Measurements from ENCODE around the gene SCAMP2. TPM values are rescaled to one million over a fixed set of nuclear protein-coding genes. Genes with fewer than 3 reads are reported as not detected.

Gene SCAMP2
- polyA plus RNA-seq, 1 donor from 2014 or later = 4.5 TPM

DNA sequence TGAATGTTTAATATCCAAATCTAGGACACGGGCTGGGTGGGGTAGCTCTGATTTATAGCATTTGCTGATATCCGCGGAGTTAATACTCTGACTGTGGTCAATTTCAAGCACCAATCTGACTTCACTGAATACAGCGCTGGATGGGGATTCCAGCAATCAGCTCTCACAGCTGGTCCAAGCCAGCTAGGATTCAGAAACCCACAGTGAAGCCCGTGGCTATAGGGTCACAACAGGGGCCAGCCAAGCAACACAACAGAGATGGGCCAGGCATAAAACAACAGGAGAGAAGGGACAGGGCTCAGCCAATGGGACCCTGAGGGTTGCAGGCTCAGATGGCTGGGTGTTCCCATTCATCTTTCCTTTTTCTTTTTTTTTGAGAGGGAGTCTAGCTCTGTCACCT, 65.9 kb downstream of the SCAMP2 start:
- H4K20me1 ChIP-seq (ENCODE audit: insufficient read depth) = no peaks in the 10 kb centered on the region
- TF ChIP-seq MXI1 (conservative IDR thresholded peaks at IDR 0.05; ENCODE audit: poor library complexity, severe bottlenecking) = no peak
- H3K27me3 ChIP-seq (ENCODE audit: insufficient read depth, low read depth, low read length) = no peaks in the 10 kb centered on the region
- no peak overlapping the region for H2AFZ ChIP-seq (ENCODE audit: low read depth, low read length)
- no peaks in the 10 kb centered on the region for H3K9me2 ChIP-seq (ENCODE audit: insufficient read depth, low read length)
- no peak overlapping the region for H3K4me2 ChIP-seq (ENCODE audit: low read length)
- H3K9me3 ChIP-seq (ENCODE audit: low read length) = no peaks in the 10 kb centered on the region
- peaks cover 4% of the 10 kb centered on the region for H3K36me3 ChIP-seq (ENCODE audit: insufficient read depth, low read length)
- no peaks in the 10 kb centered on the region for H3K79me2 ChIP-seq (replicated peaks; ENCODE audit: insufficient read depth, low read length)
- H3F3A ChIP-seq (ENCODE audit: insufficient read depth, low read length, poor library complexity, severe bottlenecking) = no peaks in the 10 kb centered on the region
- no peak overlapping the region for H3K27ac ChIP-seq (ENCODE audit: low read length)
- no peak overlapping the region for H3K4me3 ChIP-seq (ENCODE audit: low read length)
- H3K9ac ChIP-seq (ENCODE audit: low read length) = no peak overlapping the region

DNA sequence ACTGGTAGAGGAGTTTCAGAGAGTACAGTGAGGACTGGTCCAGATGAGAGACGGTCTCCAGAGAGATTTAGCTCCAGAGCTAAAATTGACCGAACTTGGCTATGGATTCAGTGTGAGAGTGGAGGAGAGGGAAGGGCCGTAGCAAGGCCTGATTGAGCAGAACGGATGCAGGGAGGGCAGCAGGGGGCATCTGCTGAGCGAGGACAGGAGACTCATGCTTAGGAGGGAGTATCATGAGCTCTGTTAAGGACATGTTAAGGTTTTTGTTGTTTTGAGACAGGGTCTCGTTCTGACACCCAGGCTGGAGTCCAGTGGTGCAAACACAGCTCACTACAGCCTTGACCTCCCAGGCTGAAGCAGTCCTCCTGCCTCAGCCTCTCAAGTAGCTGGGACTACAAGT, 68.2 kb downstream of the SCAMP2 start:
- no peak overlapping the region for H3K4me2 ChIP-seq (ENCODE audit: low read length)
- H2AFZ ChIP-seq (ENCODE audit: low read depth, low read length) = no peak overlapping the region
- H3K9me3 ChIP-seq (ENCODE audit: low read length) = no peaks in the 10 kb centered on the region
- H3F3A ChIP-seq (ENCODE audit: insufficient read depth, low read length, poor library complexity, severe bottlenecking) = no peaks in the 10 kb centered on the region
- H3K36me3 ChIP-seq (ENCODE audit: insufficient read depth, low read length) = peaks cover 4% of the 10 kb centered on the region
- H3K9me2 ChIP-seq (ENCODE audit: insufficient read depth, low read length) = no peaks in the 10 kb centered on the region
- no peak overlapping the region for H3K4me3 ChIP-seq (ENCODE audit: low read length)
- no peaks in the 10 kb centered on the region for H4K20me1 ChIP-seq (ENCODE audit: insufficient read depth)
- H3K9ac ChIP-seq (ENCODE audit: low read length) = no peak overlapping the region
- H3K27me3 ChIP-seq (ENCODE audit: insufficient read depth, low read depth, low read length) = no peaks in the 10 kb centered on the region
- H3K79me2 ChIP-seq (replicated peaks; ENCODE audit: insufficient read depth, low read length) = no peaks in the 10 kb centered on the region
- TF ChIP-seq MXI1 (conservative IDR thresholded peaks at IDR 0.05; ENCODE audit: poor library complexity, severe bottlenecking) (no peak), EP300 (conservative IDR thresholded peaks at IDR 0.05; ENCODE audit: poor library complexity, severe bottlenecking) (no peak), TAF1 (IDR thresholded peaks at IDR 0.05; ENCODE audit: low read depth) (no peak), REST (IDR thresholded peaks at IDR 0.05; ENCODE audit: borderline replicate concordance) (no peak), POLR2AphosphoS5 (IDR thresholded peaks at IDR 0.05) (no peak), EZH2 (IDR thresholded peaks at IDR 0.05; ENCODE audit: borderline replicate concordance, insufficient read depth, low read length, poor library complexity, severe bottlenecking) (no peak), SMC3 (conservative IDR thresholded peaks at IDR 0.05; ENCODE audit: poor library complexity) (no peak), RAD21 (conservative IDR thresholded peaks at IDR 0.05) (no peak)
- TF ChIP-seq, protein P1, sequence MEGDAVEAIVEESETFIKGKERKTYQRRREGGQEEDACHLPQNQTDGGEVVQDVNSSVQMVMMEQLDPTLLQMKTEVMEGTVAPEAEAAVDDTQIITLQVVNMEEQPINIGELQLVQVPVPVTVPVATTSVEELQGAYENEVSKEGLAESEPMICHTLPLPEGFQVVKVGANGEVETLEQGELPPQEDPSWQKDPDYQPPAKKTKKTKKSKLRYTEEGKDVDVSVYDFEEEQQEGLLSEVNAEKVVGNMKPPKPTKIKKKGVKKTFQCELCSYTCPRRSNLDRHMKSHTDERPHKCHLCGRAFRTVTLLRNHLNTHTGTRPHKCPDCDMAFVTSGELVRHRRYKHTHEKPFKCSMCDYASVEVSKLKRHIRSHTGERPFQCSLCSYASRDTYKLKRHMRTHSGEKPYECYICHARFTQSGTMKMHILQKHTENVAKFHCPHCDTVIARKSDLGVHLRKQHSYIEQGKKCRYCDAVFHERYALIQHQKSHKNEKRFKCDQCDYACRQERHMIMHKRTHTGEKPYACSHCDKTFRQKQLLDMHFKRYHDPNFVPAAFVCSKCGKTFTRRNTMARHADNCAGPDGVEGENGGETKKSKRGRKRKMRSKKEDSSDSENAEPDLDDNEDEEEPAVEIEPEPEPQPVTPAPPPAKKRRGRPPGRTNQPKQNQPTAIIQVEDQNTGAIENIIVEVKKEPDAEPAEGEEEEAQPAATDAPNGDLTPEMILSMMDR (IDR thresholded peaks at IDR 0.05; ENCODE audit: poor library complexity, severe bottlenecking) = no peak
- no peak overlapping the region for H3K27ac ChIP-seq (ENCODE audit: low read length)
